B cell (primary cell): ENCODE data around the gene FKBP10. TPM values are rescaled to one million over a fixed set of nuclear protein-coding genes. Genes with fewer than 3 reads are reported as not detected.

ENCODE experiments used
- ATAC-seq: fragments of 200-7000 bp; cut with Tn5 transposase; one replicate; pipeline ENCODE4 v1.10.0; 2021; ENCODE audit warnings: low read depth, mild to moderate bottlenecking, moderate number of reproducible peaks, moderate library complexity
- CTCF ChIA-PET: fragments of 350-600 bp; sonication (Branson Sonifier 250); formaldehyde crosslinking; loops from one replicate; lab custom pipeline; 2021; ENCODE audit warnings: antibody characterized with exemption, inconsistent platforms; lab: Charles Lee
- POLR2A ChIA-PET: fragments of 350-600 bp; sonication (Branson Sonifier 250); formaldehyde crosslinking; loops from one replicate; lab custom pipeline; 2021; ENCODE audit warnings: antibody characterized with exemption; lab: Charles Lee
- DNase-seq: peaks from one replicate; pipeline ENCODE4 v3.0.0; 2013
- H2AFZ ChIP-seq: 2 replicates; pipeline ENCODE4 v1.6.1; 2012; ENCODE audit warnings: mild to moderate bottlenecking, low read depth, low read length; ENCODE audit not compliant: insufficient read depth, poor library complexity, severe bottlenecking
- H3K27ac ChIP-seq, 2 donors: 1 replicate in 1 of 2; 2 replicates in 1 of 2; pipeline ENCODE4 v1.5.1; 2012 to 2013; ENCODE audit warnings: low read length in 2 of 2, mild to moderate bottlenecking in 2 of 2, moderate library complexity in 1 of 2
- H3K27me3 ChIP-seq, 4 experiments: fragments of 200-600 bp in 1 of 4; sonication (generic) in 1 of 4; replicated peaks in 1 of 4; 1 replicate in 2 of 4; 2 replicates in 2 of 4; pipeline versions ENCODE4 v1.6.1 to v1.7.0; 2013 to 2016; ENCODE audit warnings: low read length in 3 of 4, mild to moderate bottlenecking in 2 of 4, mixed read lengths in 1 of 4, moderate library complexity in 1 of 4; ENCODE audit not compliant: insufficient read depth in 4 of 4, control insufficient read depth in 3 of 4; ENCODE audit errors: control extremely low read depth in 1 of 4
- H3K36me3 ChIP-seq, 2 experiments: replicated peaks in 1 of 2; 1 replicate in 1 of 2; 2 replicates in 1 of 2; pipeline versions ENCODE4 v1.6.1 to v1.7.1; 2013; ENCODE audit warnings: low read length in 1 of 2; ENCODE audit not compliant: insufficient read depth in 2 of 2, control insufficient read depth in 1 of 2; ENCODE audit errors: control extremely low read depth in 1 of 2, extremely low read depth in 1 of 2
- H3K4me1 ChIP-seq, 2 donors: fragments of 200-600 bp in 1 of 2; sonication (generic) in 1 of 2; 1 replicate in 1 of 2; 2 replicates in 1 of 2; pipeline versions ENCODE4 v1.5.1 to v1.6.1; 2013 to 2017; ENCODE audit warnings: low read length in 2 of 2; ENCODE audit not compliant: control insufficient read depth in 2 of 2, insufficient read depth in 2 of 2
- H3K4me2 ChIP-seq: replicated peaks from 2 replicates; pipeline ENCODE3; 2012; ENCODE audit warnings: mild to moderate bottlenecking, low read depth, low read length; ENCODE audit not compliant: poor library complexity, severe bottlenecking
- H3K4me3 ChIP-seq, 5 experiments: fragments of 200-600 bp in 1 of 5; sonication (generic) in 1 of 5; 1 replicate in 3 of 5; 2 replicates in 2 of 5; pipeline versions ENCODE4 v1.5.1 to v1.7.0; 2011 to 2016; ENCODE audit warnings: low read length in 4 of 5, mild to moderate bottlenecking in 4 of 5, low read depth in 2 of 5, control low read depth in 1 of 5, moderate library complexity in 1 of 5; ENCODE audit not compliant: insufficient read depth in 1 of 5; ENCODE audit errors: control extremely low read depth in 1 of 5, extremely low read depth in 1 of 5
- H3K79me2 ChIP-seq: fragments of 200-600 bp; sonication (generic); one replicate; pipeline ENCODE4 v1.6.0; 2016; ENCODE audit warnings: low read length; ENCODE audit not compliant: control insufficient read depth, insufficient read depth
- H3K9ac ChIP-seq: fragments of 200-600 bp; sonication (generic); 2 replicates; pipeline ENCODE4 v1.6.1; 2017; ENCODE audit warnings: mild to moderate bottlenecking, low read length, moderate library complexity
- H3K9me3 ChIP-seq, 3 donors: one replicate each; pipeline versions ENCODE4 v1.6.1 to v1.7.1; 2013; ENCODE audit warnings: low read length in 2 of 3; ENCODE audit not compliant: control insufficient read depth in 2 of 3, insufficient read depth in 1 of 3; ENCODE audit errors: control extremely low read depth in 1 of 3
- H4K20me1 ChIP-seq: 2 replicates; pipeline ENCODE4 v1.6.0; 2012; ENCODE audit warnings: mild to moderate bottlenecking, low read length; ENCODE audit not compliant: insufficient read depth, control insufficient read depth, poor library complexity, severe bottlenecking
- H3K27ac Mint-ChIP-seq: one replicate; pipeline ENCODE4 v1.8.0; 2021; ENCODE audit warnings: mixed read lengths
- H3K27me3 Mint-ChIP-seq: one replicate; pipeline ENCODE4 v1.8.0; 2021; ENCODE audit warnings: mixed read lengths
- H3K4me1 Mint-ChIP-seq: one replicate; pipeline ENCODE4 v1.8.0; 2021; ENCODE audit warnings: mixed read lengths
- H3K4me3 Mint-ChIP-seq: one replicate; pipeline ENCODE4 v1.8.0; 2021; ENCODE audit warnings: mixed read lengths
- H3K9me3 Mint-ChIP-seq: one replicate; pipeline ENCODE4 v1.8.0; 2022; ENCODE audit warnings: mixed read lengths; ENCODE audit not compliant: insufficient read depth
- CTCF ChIP-seq: fragments of 200-600 bp; IDR thresholded peaks from one replicate; pipeline ENCODE4 v1.8.0; 2022; ENCODE audit warnings: antibody characterized with exemption, mild to moderate bottlenecking
- EZH2 ChIP-seq: IDR thresholded peaks from 2 replicates; pipeline ENCODE4 v1.6.1; 2012; ENCODE audit warnings: borderline replicate concordance, low read depth, mild to moderate bottlenecking, moderate library complexity, low read length; ENCODE audit not compliant: insufficient read depth, poor library complexity, severe bottlenecking
- WGBS: methylation state at CpG from one replicate; pipeline ENCODE4 v1.1.5; 2013; ENCODE audit warnings: missing lambda C conversion rate; ENCODE audit not compliant: insufficient coverage; 5-methylcytosine and 5-hydroxymethylcytosine counted together
- intact Hi-C: fragments of 100-400 bp; cut with micrococcal nuclease; formaldehyde crosslinking; loops from one replicate; pipeline ENCODE4 v1.10.0; 2022
- polyA plus RNA-seq: library from polyadenylated mRNA; depleted of rRNA; stranded (reverse); fragments of >200 nt; gene quantifications from 2 replicates; pipeline ENCODE4 v1.2.3, GENCODE V29; 2012
- total RNA-seq, 2 donors: library from RNA; stranded (reverse); fragments of 120-200 nt in 1 of 2; gene quantifications; 1 replicate in 1 of 2; 2 replicates in 1 of 2; pipeline versions ENCODE4 v1.2.3 to v1.2.4, GENCODE V29; 2013 to 2022

Gene FKBP10
- total and polyA plus RNA-seq, 2 donors (not counting 1 experiment from before 2014, with no cell fraction given), result 0.21 to 0.34 TPM

- CTCF ChIA-PET, result interaction anchor here (0.6 to 0.8 kb wide), 2 partner anchors 14 to 33 kb away, joined by 3 to 4 read pairs; no protein-coding TSS in a partner anchor
- Histone ChIP-seq H3K4me1 (peaks cover 20% of the 10 kb centered on the region in 2 donors), H4K20me1 (no peaks in the 10 kb centered on the region), H3K9me3 (no peaks in the 10 kb centered on the region), H3K4me2 (no peak overlapping the region), H3K36me3 (no peaks in the 10 kb centered on the region), H3K27ac (no peak overlapping the region), H3K27me3 (peaks cover 0 to 25% (median 5%) of the 10 kb centered on the region in 4 experiments), H3K79me2 (no peaks in the 10 kb centered on the region), H3K9ac (no peak overlapping the region), H3K4me3 (no peak overlapping the region), H2AFZ (no peak overlapping the region)
- ATAC-seq (no peak), DNase-seq (no peak)
- Mint-ChIP-seq H3K4me1 (peaks cover 19% of the 10 kb centered on the region), H3K9me3 (no peaks in the 10 kb centered on the region), H3K27ac (no peak overlapping the region), H3K4me3 (peak overlapping the region; percentile 11), H3K27me3 (peaks cover 6% of the 10 kb centered on the region)
- intact Hi-C loops, result no loop called here
- TF ChIP-seq EZH2, result no peak
- no peak for TF ChIP-seq CTCF
- POLR2A ChIA-PET, result interaction anchor here (0.7 kb wide), 1 partner anchor 445 kb away, joined by 5 read pairs; no protein-coding TSS in a partner anchor
- no CpG with 5 or more reads among the region's 1 CpG for WGBS
Measured at GRCh38 chr17:41814195-41814594, 1.4 kb downstream of the FKBP10 start.

GRCh38 chr17:41816637-41817320, 4.0 kb downstream of the FKBP10 start:
- Histone ChIP-seq H3K9ac (no peak overlapping the region), H3K4me2 (no peak overlapping the region), H3K27me3 (peaks cover 0 to 13% (median 3%) of the 10 kb centered on the region in 4 experiments), H3K4me3 (no peak overlapping the region), H3K36me3 (no peaks in the 10 kb centered on the region), H4K20me1 (no peaks in the 10 kb centered on the region), H3K79me2 (no peaks in the 10 kb centered on the region), H3K27ac (no peak overlapping the region), H2AFZ (no peak overlapping the region), H3K9me3 (no peaks in the 10 kb centered on the region), H3K4me1 (peaks cover 11% of the 10 kb centered on the region in 2 donors)
- Mint-ChIP-seq H3K27me3 (no peaks in the 10 kb centered on the region), H3K27ac (no peak overlapping the region), H3K4me3 (no peak overlapping the region), H3K4me1 (peaks cover 12% of the 10 kb centered on the region), H3K9me3 (no peaks in the 10 kb centered on the region)
- 94% methylated on average over 16 of the region's 23 CpGs for WGBS
- ATAC-seq, result no peak
- no peak for DNase-seq
- ChIA-PET CTCF (no interaction called here), POLR2A (no interaction called here)
- intact Hi-C loops, result no loop called here
- TF ChIP-seq CTCF (no peak), EZH2 (no peak)
